Measurements from ENCODE around the gene DIPK2A.
A peak's percentile ranks its signal among the peaks of the same experiment; 100 is the strongest.

DIPK2A gene

GRCh38 chr3:143961342-143961741, 10.3 kb upstream of the DIPK2A start:
- Histone ChIP-seq H3K36me3 (ENCODE audit: insufficient read depth, insufficient read length, low read length) (no peaks in the 10 kb centered on the region), H3K4me3 (ENCODE audit: insufficient read length, low read depth) (no peak overlapping the region), H3K4me1 (ENCODE audit: insufficient read depth, insufficient read length) (no peaks in the 10 kb centered on the region), H3K9ac (ENCODE audit: insufficient read length, low read depth) (no peak overlapping the region), H3K27me3 (ENCODE audit: insufficient read depth, insufficient read length) (no peaks in the 10 kb centered on the region), H3K9me3 (ENCODE audit: insufficient read depth, low read length) (peaks cover 12% of the 10 kb centered on the region)
- TF ChIP-seq ZNF274 (IDR thresholded peaks at IDR 0.05; ENCODE audit: low read depth, low read length) = no peak
- no peak for TF ChIP-seq SUZ12 (IDR thresholded peaks at IDR 0.05; ENCODE audit: extremely low read depth, insufficient read depth, insufficient read length)
- no peak for TF ChIP-seq YY1 (IDR thresholded peaks at IDR 0.05; ENCODE audit: insufficient read depth, insufficient read length)
- DNase-seq (ENCODE audit: low read depth, low spot score) = no peak

DNA sequence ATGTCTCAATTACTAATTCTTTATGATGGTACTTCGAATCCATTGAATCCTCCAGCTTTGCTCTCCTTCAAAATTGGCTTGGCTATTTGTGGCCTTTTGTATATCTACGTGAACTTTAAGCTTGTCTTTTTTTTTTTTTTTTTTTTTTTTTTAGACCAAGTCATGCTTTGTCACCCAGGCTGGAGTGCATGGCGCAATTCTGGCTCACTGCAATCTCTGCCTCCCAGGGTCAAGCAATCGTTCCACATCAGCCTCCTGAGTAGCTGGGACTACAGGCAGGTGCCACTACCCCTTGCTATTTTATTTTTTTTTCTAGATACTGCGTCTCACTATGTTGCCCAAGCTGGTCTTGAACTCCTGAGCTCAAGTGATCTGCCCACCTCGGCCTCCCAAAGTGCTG, 7.7 kb upstream of the DIPK2A start:
- TF ChIP-seq ZNF274 (IDR thresholded peaks at IDR 0.05; ENCODE audit: low read depth, low read length) (no peak), SUZ12 (IDR thresholded peaks at IDR 0.05; ENCODE audit: extremely low read depth, insufficient read depth, insufficient read length) (no peak), YY1 (IDR thresholded peaks at IDR 0.05; ENCODE audit: insufficient read depth, insufficient read length) (no peak)
- H3K36me3 ChIP-seq (ENCODE audit: insufficient read depth, insufficient read length, low read length) = no peaks in the 10 kb centered on the region
- H3K9me3 ChIP-seq (ENCODE audit: insufficient read depth, low read length) = peaks cover 12% of the 10 kb centered on the region
- H3K9ac ChIP-seq (ENCODE audit: insufficient read length, low read depth) = no peak overlapping the region
- DNase-seq (ENCODE audit: low read depth, low spot score) = no peak
- H3K27me3 ChIP-seq (ENCODE audit: insufficient read depth, insufficient read length) = no peaks in the 10 kb centered on the region
- H3K4me3 ChIP-seq (ENCODE audit: insufficient read length, low read depth) = no peak overlapping the region
- no peaks in the 10 kb centered on the region for H3K4me1 ChIP-seq (ENCODE audit: insufficient read depth, insufficient read length)

DNA sequence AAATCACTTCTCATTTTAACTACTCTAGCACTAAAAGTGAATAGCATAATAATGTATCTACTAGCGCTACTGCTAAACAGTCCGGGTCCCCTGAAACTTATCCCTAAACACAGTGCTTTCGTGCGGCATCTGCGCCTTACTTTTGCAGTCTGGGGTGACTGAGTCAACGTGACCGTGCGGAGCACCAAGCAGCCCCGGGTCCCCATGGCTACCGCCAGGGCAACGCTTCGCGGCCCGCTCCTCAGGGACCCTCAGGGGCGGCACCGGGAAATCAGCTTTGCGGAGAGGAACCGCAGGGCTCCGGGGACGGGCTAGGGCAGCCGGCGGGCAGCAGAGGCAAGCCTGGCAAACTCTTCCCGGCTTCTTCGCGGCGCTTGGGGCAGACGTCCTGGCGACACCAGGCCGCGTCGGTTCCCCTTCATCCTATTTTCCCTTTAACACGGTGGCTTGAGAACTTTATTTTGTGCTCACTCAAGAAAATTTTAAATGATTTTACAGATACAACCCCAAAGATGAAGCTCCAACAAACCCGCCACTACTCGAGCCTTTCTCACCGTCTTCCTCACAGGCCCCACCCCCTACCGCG, 757 bp upstream of the DIPK2A start:
- DNase-seq (ENCODE audit: low read depth, low spot score) = peak; percentile 23
- H3K36me3 ChIP-seq (ENCODE audit: insufficient read depth, insufficient read length, low read length) = no peaks in the 10 kb centered on the region
- H3K9ac ChIP-seq (ENCODE audit: insufficient read length, low read depth) = peak overlapping the region; percentile 99
- peak overlapping the region; percentile 98 for H3K4me3 ChIP-seq (ENCODE audit: insufficient read length, low read depth)
- H3K4me1 ChIP-seq (ENCODE audit: insufficient read depth, insufficient read length) = no peaks in the 10 kb centered on the region
- no peaks in the 10 kb centered on the region for H3K9me3 ChIP-seq (ENCODE audit: insufficient read depth, low read length)
- H3K27me3 ChIP-seq (ENCODE audit: insufficient read depth, insufficient read length) = no peaks in the 10 kb centered on the region
- TF ChIP-seq ZNF274 (IDR thresholded peaks at IDR 0.05; ENCODE audit: low read depth, low read length) (no peak), SUZ12 (IDR thresholded peaks at IDR 0.05; ENCODE audit: extremely low read depth, insufficient read depth, insufficient read length) (no peak), YY1 (IDR thresholded peaks at IDR 0.05; ENCODE audit: insufficient read depth, insufficient read length) (no peak)

DNA sequence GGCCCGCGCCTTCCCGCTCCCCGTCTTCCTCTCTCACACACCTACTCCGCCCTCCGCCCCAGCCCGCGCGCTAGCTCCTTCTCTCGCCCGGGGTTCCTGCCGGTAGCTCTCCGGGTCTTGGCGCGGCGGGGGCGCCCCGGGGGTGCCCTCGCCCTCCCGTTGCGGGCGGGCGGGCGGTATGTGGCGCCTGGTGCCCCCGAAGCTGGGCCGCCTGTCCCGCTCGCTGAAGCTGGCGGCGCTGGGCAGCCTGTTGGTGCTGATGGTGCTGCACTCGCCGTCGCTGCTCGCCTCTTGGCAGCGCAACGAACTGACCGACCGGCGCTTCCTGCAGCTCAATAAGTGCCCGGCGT, 507 bp downstream of the DIPK2A start:
- no peaks in the 10 kb centered on the region for H3K27me3 ChIP-seq (ENCODE audit: insufficient read depth, insufficient read length)
- peak; percentile 35 for DNase-seq (ENCODE audit: low read depth, low spot score)
- peak overlapping the region; percentile 99 for H3K9ac ChIP-seq (ENCODE audit: insufficient read length, low read depth)
- no peaks in the 10 kb centered on the region for H3K9me3 ChIP-seq (ENCODE audit: insufficient read depth, low read length)
- H3K4me1 ChIP-seq (ENCODE audit: insufficient read depth, insufficient read length) = no peaks in the 10 kb centered on the region
- peak overlapping the region; percentile 98 for H3K4me3 ChIP-seq (ENCODE audit: insufficient read length, low read depth)
- H3K36me3 ChIP-seq (ENCODE audit: insufficient read depth, insufficient read length, low read length) = no peaks in the 10 kb centered on the region
- no peak for TF ChIP-seq YY1 (IDR thresholded peaks at IDR 0.05; ENCODE audit: insufficient read depth, insufficient read length)
- TF ChIP-seq ZNF274 (IDR thresholded peaks at IDR 0.05; ENCODE audit: low read depth, low read length) = no peak
- no peak for TF ChIP-seq SUZ12 (IDR thresholded peaks at IDR 0.05; ENCODE audit: extremely low read depth, insufficient read depth, insufficient read length)

DNA sequence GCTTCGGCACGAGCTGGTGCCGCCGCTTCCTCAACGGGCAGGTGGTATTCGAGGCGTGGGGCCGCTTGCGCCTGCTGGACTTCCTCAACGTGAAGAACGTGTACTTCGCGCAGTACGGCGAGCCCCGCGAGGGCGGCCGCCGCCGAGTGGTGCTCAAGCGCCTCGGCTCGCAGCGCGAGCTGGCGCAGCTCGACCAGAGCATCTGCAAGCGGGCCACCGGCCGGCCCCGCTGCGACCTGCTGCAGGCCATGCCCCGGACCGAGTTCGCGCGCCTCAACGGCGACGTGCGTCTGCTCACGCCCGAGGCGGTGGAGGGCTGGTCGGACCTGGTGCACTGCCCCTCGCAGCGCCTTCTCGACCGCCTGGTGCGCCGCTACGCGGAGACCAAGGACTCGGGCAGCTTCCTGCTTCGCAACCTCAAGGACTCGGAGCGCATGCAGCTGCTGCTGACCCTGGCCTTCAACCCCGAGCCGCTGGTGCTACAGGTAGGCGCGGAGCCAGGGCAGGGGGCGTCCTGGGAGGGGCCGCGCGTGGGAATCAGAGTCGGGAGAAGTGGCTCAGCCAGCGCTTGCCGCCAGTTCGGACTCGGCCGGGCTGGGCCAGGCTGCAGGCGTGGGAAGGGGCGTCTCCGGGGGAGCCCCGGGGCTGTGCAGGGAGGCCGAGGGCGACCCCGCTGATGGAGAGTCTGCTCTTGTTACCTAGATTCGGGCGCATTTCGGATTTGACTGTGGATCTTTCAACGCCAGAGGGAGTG, 1.1 kb downstream of the DIPK2A start:
- H3K36me3 ChIP-seq (ENCODE audit: insufficient read depth, insufficient read length, low read length) = no peaks in the 10 kb centered on the region
- peak; percentile 63 for DNase-seq (ENCODE audit: low read depth, low spot score)
- peak overlapping the region; percentile 99 for H3K9ac ChIP-seq (ENCODE audit: insufficient read length, low read depth)
- no peak for TF ChIP-seq SUZ12 (IDR thresholded peaks at IDR 0.05; ENCODE audit: extremely low read depth, insufficient read depth, insufficient read length)
- TF ChIP-seq ZNF274 (IDR thresholded peaks at IDR 0.05; ENCODE audit: low read depth, low read length) = no peak
- TF ChIP-seq YY1 (IDR thresholded peaks at IDR 0.05; ENCODE audit: insufficient read depth, insufficient read length) = no peak
- no peaks in the 10 kb centered on the region for H3K4me1 ChIP-seq (ENCODE audit: insufficient read depth, insufficient read length)
- H3K9me3 ChIP-seq (ENCODE audit: insufficient read depth, low read length) = no peaks in the 10 kb centered on the region
- H3K27me3 ChIP-seq (ENCODE audit: insufficient read depth, insufficient read length) = no peaks in the 10 kb centered on the region
- peak overlapping the region; percentile 98 for H3K4me3 ChIP-seq (ENCODE audit: insufficient read length, low read depth)

DNA sequence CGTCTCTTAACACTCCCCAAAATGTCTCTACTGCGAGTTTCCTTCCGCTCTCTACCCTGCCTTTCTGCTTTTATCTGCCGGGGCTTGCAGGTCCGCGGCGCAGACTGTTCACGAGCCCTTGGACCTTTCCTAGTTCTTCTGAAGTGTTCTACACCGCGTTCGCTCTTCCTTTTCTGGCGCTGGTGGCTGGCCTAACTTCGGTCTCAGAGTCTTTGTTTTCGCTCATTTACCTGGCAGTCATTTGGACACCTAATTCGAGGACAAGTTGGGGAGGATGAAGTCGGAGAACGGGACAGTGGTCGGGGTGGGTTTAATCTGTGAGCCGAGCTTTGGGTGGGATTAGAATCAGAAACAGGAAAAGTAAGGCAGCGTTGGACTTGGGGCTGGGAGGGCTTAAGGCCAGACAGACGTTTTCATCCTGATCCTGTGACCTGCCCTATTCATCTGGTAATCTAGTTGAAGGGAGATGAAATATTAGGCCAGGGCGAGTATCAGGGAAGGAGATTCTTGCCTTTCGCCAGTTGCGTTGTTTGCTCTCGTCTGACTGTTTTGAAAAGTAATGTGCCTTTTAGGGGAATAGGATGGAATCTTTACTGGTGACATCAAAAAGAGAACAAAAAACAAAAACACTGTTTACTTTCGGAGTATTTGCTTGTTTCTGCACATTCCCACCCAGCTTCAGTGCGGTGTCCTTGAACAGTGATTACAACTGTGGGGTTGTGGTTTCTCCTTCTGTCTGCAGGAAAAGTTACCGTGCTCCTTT, 1.8 kb downstream of the DIPK2A start:
- no peak for TF ChIP-seq ZNF274 (IDR thresholded peaks at IDR 0.05; ENCODE audit: low read depth, low read length)
- no peak for TF ChIP-seq SUZ12 (IDR thresholded peaks at IDR 0.05; ENCODE audit: extremely low read depth, insufficient read depth, insufficient read length)
- TF ChIP-seq YY1 (IDR thresholded peaks at IDR 0.05; ENCODE audit: insufficient read depth, insufficient read length) = no peak
- no peak for DNase-seq (ENCODE audit: low read depth, low spot score)
- Histone ChIP-seq H3K4me1 (ENCODE audit: insufficient read depth, insufficient read length) (no peaks in the 10 kb centered on the region), H3K9me3 (ENCODE audit: insufficient read depth, low read length) (no peaks in the 10 kb centered on the region), H3K4me3 (ENCODE audit: insufficient read length, low read depth) (peak overlapping the region; percentile 98), H3K36me3 (ENCODE audit: insufficient read depth, insufficient read length, low read length) (no peaks in the 10 kb centered on the region), H3K27me3 (ENCODE audit: insufficient read depth, insufficient read length) (no peaks in the 10 kb centered on the region), H3K9ac (ENCODE audit: insufficient read length, low read depth) (peak overlapping the region; percentile 99)

Data from NT2/D1 (cell line).